Peyer's patch (tissue), 4 donors: ENCODE data around the gene EPHB2.

Experiments used
- POLR2A ChIP-seq, 2 donors: fragments of 450-650 bp; IDR thresholded peaks; one replicate each; pipeline ENCODE4 v1.5.1; 2017; ENCODE audit warnings: antibody characterized with exemption in 2 of 2, mild to moderate bottlenecking in 2 of 2, moderate library complexity in 2 of 2
- TF ChIP-seq, protein P1 (sequence below), 6 experiments: fragments of 450-650 bp in 4 of 6; fragments of 200-600 bp in 2 of 6; sonication (generic) in 1 of 6; IDR thresholded peaks; one replicate each; pipeline ENCODE4 v1.5.1; 2017 to 2019; ENCODE audit warnings: antibody characterized with exemption in 6 of 6, mild to moderate bottlenecking in 3 of 6, moderate library complexity in 1 of 6

DNA sequence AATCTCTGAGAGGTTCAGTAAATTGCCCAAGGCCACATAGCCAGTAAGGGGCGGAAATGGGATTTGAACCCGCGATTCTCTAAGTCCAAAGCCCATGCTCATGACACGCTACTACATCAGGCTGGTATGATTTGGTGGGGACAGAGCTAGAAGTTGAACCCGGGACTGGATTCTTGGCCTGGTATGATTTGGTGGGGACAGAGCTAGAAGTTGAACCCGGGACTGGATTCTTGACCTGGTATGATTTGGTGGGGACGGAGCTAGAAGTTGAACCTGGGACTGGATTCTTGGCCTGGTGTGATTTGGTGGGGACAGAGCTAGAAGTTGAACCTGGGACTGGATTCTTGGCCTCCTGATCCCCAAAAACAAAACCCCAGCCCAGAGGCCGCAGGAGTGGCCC, 23.0 kb downstream of the EPHB2 start:
- TF ChIP-seq, protein P1, sequence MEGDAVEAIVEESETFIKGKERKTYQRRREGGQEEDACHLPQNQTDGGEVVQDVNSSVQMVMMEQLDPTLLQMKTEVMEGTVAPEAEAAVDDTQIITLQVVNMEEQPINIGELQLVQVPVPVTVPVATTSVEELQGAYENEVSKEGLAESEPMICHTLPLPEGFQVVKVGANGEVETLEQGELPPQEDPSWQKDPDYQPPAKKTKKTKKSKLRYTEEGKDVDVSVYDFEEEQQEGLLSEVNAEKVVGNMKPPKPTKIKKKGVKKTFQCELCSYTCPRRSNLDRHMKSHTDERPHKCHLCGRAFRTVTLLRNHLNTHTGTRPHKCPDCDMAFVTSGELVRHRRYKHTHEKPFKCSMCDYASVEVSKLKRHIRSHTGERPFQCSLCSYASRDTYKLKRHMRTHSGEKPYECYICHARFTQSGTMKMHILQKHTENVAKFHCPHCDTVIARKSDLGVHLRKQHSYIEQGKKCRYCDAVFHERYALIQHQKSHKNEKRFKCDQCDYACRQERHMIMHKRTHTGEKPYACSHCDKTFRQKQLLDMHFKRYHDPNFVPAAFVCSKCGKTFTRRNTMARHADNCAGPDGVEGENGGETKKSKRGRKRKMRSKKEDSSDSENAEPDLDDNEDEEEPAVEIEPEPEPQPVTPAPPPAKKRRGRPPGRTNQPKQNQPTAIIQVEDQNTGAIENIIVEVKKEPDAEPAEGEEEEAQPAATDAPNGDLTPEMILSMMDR (IDR thresholded peaks at IDR 0.05) = no peak
- no peak for TF ChIP-seq POLR2A (IDR thresholded peaks at IDR 0.05)
